ENCODE results near the gene ALDH1L1. TPM values are rescaled to one million over a fixed set of nuclear protein-coding genes. Genes with fewer than 3 reads are reported as not detected.

Gene ALDH1L1
- total and polyA plus RNA-seq, 2 of the 8 experiments (the other 6 are each of a cell fraction or from before 2014, with no cell fraction given) = 0.98 to 1.6 TPM

- TF ChIP-seq SIRT6 (IDR thresholded peaks at IDR 0.05; ENCODE audit: low read length) = no peak
- no peak for TF ChIP-seq RNF2 (IDR thresholded peaks at IDR 0.05; ENCODE audit: borderline replicate concordance, low read depth, low read length, missing control alignments, poor library complexity, severe bottlenecking)
- 0 out of 2 replicates have a peak, but pooled peaks have one; percentile 55 for TF ChIP-seq GABPA (IDR thresholded peaks at IDR 0.05; ENCODE audit: borderline replicate concordance, insufficient read depth, low read length)
- TF ChIP-seq RBBP5 (IDR thresholded peaks at IDR 0.05; ENCODE audit: borderline replicate concordance, low read depth, low read length) = peak; percentile 36; the same call in 1 of the 2 replicates
Measured at GRCh38 chr3:126124148-126124868, 56.1 kb downstream of the ALDH1L1 start (continued).
